GM19372 (cell line): ENCODE results near the gene TAGLN.

Experiments used
- ATAC-seq: cut with Tn5 transposase; IDR thresholded peaks from one replicate; pipeline ENCODE4 v1.9.1; 2021; ENCODE audit warnings: mild to moderate bottlenecking, low read depth, moderate library complexity; ENCODE audit not compliant: unreplicated experiment

The TAGLN gene

GRCh38 chr11:117199053-117199915 lies at the start of gene TAGLN:
TSS of gene TAGLN (plus strand) at chr11:117199370. CDS start at chr11:117203014, 3,644 bp downstream.
- ATAC-seq = no peak

- no peak for ATAC-seq
These were observed 47.1 kb upstream of the TAGLN start for GRCh38 chr11:117152066-117152465.

- no peak for ATAC-seq
These were observed 44.7 kb upstream of the TAGLN start for GRCh38 chr11:117154468-117154867.

- ATAC-seq = no peak
These were observed 41.7 kb upstream of the TAGLN start for GRCh38 chr11:117157507-117157906.

GRCh38 chr11:117159892-117160291 lies 39.3 kb upstream of the TAGLN start:
- ATAC-seq = no peak

GRCh38 chr11:117160826-117161225 lies 38.3 kb upstream of the TAGLN start:
- ATAC-seq = no peak

GRCh38 chr11:117166491-117166890 lies 32.7 kb upstream of the TAGLN start:
- no peak for ATAC-seq

GRCh38 chr11:117169736-117170135 lies 29.4 kb upstream of the TAGLN start:
- ATAC-seq = no peak

GRCh38 chr11:117170210-117170609 lies 29.0 kb upstream of the TAGLN start:
- ATAC-seq = no peak

- ATAC-seq = no peak
These were observed 28.2 kb upstream of the TAGLN start for GRCh38 chr11:117171007-117171403.

GRCh38 chr11:117171404-117172061 lies 27.6 kb upstream of the TAGLN start:
- no peak for ATAC-seq

- no peak for ATAC-seq
These were observed 26.3 kb upstream of the TAGLN start for GRCh38 chr11:117172724-117173421.

GRCh38 chr11:117175104-117175503 lies 24.1 kb upstream of the TAGLN start:
- no peak for ATAC-seq

- ATAC-seq = no peak
These were observed 23.4 kb upstream of the TAGLN start for GRCh38 chr11:117175781-117176180.

GRCh38 chr11:117176186-117176585 lies 23.0 kb upstream of the TAGLN start:
- no peak for ATAC-seq

GRCh38 chr11:117177534-117178209 lies 21.5 kb upstream of the TAGLN start:
- ATAC-seq = no peak

GRCh38 chr11:117178210-117179034 lies 20.7 kb upstream of the TAGLN start, which contains the start of gene SIDT2:
TSS of gene SIDT2 (plus strand) at chr11:117178743. CDS start at chr11:117179264, 521 bp downstream.
- peak; percentile 94 for ATAC-seq

- ATAC-seq = peak; percentile 25
These were observed 19.8 kb upstream of the TAGLN start for GRCh38 chr11:117179048-117179999.

- no peak for ATAC-seq
These were observed 19.1 kb upstream of the TAGLN start for GRCh38 chr11:117180020-117180419.
